Ascending aorta (tissue), 2 donors: ENCODE results near the gene DCANP1. TPM values are rescaled to one million over a fixed set of nuclear protein-coding genes. Genes with fewer than 3 reads are reported as not detected.

Experiments
- DNase-seq, 2 donors: peaks; one replicate each; pipeline ENCODE4 v3.0.0-alpha.2; 2019; ENCODE audit warnings: low spot score in 2 of 2
- H3K27ac ChIP-seq, 2 donors: fragments of 200-600 bp; sonication (generic); one replicate each; pipeline ENCODE4 v1.5.1; 2016 to 2017; ENCODE audit warnings: mild to moderate bottlenecking in 1 of 2
- H3K27me3 ChIP-seq: fragments of 200-600 bp; sonication (generic); one replicate; pipeline ENCODE4 v1.5.1; 2017
- H3K36me3 ChIP-seq, 2 donors: fragments of 200-600 bp; sonication (generic); one replicate each; pipeline ENCODE4 v1.5.1; 2016
- H3K4me1 ChIP-seq, 2 donors: fragments of 200-600 bp; sonication (generic); one replicate each; pipeline ENCODE4 v1.5.1; 2016 to 2017; ENCODE audit warnings: mild to moderate bottlenecking in 1 of 2
- H3K4me3 ChIP-seq, 2 donors: fragments of 200-600 bp; sonication (generic); one replicate each; pipeline ENCODE4 v1.5.1; 2016 to 2017; ENCODE audit warnings: mild to moderate bottlenecking in 1 of 2
- H3K9me3 ChIP-seq, 2 donors: fragments of 200-600 bp; sonication (generic); one replicate each; pipeline ENCODE4 v1.5.1; 2016
- intact Hi-C: fragments of 100-400 bp; cut with DNase I; formaldehyde crosslinking; loops from one replicate; pipeline ENCODE4 v1.15.1; 2023
- total RNA-seq: library from RNA; depleted of rRNA; stranded (reverse); fragments of >200 nt; gene quantifications from one replicate; pipeline ENCODE4 v1.1.0, GENCODE V29; 2016
- TF ChIP-seq, protein P1 (sequence below), 3 experiments: fragments of 200-600 bp in 2 of 3; fragments of 450-650 bp in 1 of 3; sonication (generic) in 2 of 3; IDR thresholded peaks; one replicate each; pipeline ENCODE4 v1.5.1; 2016 to 2019; ENCODE audit warnings: antibody characterized with exemption in 3 of 3, mild to moderate bottlenecking in 1 of 3, moderate library complexity in 1 of 3

DCANP1 gene
- total RNA-seq, 1 donor from 2014 or later, result not detected

DNA sequence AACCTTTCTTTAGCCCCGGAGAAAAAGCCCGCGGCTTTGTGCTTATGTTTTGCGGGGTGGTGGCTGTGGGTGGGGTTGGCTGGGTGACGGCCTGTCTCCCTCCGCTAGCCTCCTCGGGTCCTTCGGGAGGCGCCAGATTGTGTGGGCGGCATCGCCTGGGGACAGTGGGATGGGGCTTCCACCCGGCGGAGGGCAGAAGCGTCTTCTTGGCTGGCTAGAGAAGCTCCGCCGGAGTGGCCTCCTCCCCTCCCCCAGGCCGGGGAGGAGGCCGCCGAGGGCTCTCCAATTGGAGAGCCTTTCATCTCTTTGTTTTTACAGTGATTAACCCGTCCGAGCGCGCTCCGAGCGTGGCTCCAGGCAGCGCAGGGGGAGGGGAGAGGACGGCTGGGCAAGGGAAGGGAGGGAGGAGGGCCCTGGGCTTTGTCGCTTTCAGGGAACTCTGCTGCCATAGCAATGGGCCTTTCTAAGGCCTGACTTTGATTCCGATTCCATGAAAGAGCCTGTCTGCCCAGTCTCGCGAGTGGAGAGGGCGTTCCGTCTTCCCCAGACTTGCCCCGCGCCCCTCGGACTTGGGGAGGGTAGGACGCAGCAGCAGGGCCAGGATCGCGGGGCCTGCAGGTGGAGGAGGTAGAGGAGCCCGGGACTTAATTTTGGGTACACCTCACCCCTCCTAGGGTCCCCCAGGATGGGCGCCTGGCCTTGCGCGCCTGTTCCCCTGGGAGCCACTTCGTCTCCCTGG, 41.7 kb upstream of the DCANP1 start:
- Histone ChIP-seq H3K9me3 (no peaks in the 10 kb centered on the region), H3K4me1 (peaks cover 0 to 18% of the 10 kb centered on the region in 2 donors), H3K36me3 (no peaks in the 10 kb centered on the region), H3K27ac (no peak overlapping the region), H3K4me3 (peak overlapping the region; percentile 49 to 69), H3K27me3 (no peaks in the 10 kb centered on the region)
- peak in 1 of 2 donors; percentile 72 for DNase-seq
- intact Hi-C loops, result no loop called here
- TF ChIP-seq, protein P1, sequence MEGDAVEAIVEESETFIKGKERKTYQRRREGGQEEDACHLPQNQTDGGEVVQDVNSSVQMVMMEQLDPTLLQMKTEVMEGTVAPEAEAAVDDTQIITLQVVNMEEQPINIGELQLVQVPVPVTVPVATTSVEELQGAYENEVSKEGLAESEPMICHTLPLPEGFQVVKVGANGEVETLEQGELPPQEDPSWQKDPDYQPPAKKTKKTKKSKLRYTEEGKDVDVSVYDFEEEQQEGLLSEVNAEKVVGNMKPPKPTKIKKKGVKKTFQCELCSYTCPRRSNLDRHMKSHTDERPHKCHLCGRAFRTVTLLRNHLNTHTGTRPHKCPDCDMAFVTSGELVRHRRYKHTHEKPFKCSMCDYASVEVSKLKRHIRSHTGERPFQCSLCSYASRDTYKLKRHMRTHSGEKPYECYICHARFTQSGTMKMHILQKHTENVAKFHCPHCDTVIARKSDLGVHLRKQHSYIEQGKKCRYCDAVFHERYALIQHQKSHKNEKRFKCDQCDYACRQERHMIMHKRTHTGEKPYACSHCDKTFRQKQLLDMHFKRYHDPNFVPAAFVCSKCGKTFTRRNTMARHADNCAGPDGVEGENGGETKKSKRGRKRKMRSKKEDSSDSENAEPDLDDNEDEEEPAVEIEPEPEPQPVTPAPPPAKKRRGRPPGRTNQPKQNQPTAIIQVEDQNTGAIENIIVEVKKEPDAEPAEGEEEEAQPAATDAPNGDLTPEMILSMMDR (IDR thresholded peaks at IDR 0.05), result no peak

DNA sequence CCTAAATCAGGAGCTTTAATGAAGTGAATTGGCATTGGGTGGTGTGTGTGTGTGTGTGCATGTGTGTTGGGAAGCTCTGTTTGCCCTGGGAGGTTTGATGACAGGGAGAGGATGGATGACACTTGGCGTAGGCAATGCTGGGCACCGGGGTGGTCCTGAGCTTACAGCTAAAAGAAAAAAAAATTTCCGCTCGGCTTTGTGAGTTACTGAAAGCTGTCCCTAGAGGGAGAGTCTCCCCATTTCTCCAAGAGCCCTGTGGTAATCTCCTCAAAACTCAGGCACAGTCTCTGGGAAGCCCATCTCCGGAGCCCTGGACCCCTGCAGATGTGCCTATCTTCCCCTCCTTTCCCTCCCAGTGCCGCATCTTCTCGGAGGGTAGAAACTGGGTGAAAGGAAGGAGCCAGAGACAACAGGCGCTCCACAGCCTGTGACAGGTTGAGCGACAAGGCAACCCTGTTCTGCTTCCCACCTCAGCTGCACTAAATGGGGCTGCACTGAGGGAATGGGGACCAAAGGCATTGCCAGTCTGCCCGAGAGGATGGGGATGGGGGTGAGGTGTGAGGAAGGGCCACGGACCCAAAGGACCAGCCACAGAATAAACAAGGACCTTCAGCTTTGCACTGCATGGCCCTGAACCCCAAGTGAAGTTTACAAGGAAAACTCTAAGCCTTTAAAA, 40.8 kb upstream of the DCANP1 start:
- no peak for DNase-seq
- Histone ChIP-seq H3K4me1 (peaks cover 0 to 15% of the 10 kb centered on the region in 2 donors), H3K4me3 (peak overlapping the region in 1 of 2 donors; percentile 69), H3K27ac (no peak overlapping the region), H3K27me3 (no peaks in the 10 kb centered on the region), H3K36me3 (no peaks in the 10 kb centered on the region), H3K9me3 (no peaks in the 10 kb centered on the region)
- TF ChIP-seq, protein P1 (IDR thresholded peaks at IDR 0.05), result no peak
- intact Hi-C loops, result no loop called here

DNA sequence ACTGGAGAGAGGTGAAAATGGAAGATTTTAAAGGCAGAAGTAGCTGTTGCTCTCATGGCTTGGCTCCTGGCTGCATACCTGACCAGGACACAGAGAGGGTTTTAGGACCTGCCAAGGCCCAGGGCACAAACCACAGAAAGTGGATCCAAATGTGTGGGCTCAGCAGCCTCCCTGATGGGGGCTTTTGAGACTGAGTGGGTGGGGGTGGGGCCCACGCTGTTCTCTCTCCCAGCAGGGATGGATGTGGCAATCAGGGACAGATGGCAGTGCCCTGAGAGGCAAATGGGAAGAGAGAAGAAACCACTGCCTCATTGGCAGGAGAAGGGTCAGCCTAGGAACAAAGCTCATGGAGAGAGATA, 39.9 kb upstream of the DCANP1 start:
- Histone ChIP-seq H3K4me1 (peaks cover 0 to 15% of the 10 kb centered on the region in 2 donors), H3K27me3 (no peaks in the 10 kb centered on the region), H3K9me3 (no peaks in the 10 kb centered on the region), H3K36me3 (no peaks in the 10 kb centered on the region), H3K27ac (no peak overlapping the region), H3K4me3 (no peak overlapping the region)
- intact Hi-C loops, result no loop called here
- TF ChIP-seq, protein P1 (IDR thresholded peaks at IDR 0.05), result no peak
- no peak for DNase-seq

DNA sequence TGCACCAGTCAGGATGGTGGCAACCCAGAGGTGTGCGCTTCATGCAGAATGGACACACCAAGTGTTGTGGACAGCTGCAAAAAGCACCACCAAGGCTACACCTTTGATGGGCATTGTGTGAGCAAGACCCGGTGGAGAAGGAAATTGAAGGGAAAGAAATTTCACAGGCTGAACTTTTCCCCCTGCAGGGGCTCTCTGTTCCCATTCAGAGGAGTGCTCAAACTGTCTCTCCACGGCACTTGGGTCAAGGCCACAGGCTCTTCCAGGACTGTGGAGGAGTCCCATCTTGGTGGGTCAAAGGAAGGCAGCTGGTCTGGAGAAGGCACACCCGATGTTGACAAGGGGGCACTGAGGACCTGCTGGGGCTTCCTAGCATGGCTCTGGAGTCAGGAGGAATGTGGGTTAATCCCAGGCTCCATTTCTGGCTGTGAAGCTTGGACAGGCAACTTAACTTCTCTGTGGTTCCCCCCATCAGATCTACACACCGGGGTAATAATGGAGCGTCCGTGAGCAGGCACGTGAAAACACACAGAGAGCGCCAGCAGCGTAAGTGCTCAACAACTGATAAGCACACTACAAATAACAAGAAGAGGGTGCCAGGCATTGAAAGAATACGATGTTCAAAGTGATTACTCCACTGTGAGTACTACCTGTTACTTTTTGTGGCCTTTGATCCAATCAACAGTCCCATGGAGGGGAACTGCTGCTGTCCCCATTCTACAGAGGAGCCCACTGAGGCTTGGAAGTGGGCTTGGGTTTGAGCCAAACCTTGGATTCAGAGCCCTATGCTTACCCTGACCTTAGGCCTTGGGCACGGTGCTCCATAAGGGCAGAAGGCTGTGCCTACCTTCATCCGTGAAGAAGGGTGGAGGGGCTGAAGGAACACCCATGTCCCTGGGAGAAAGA, 39.2 kb upstream of the DCANP1 start:
- H3K36me3 ChIP-seq, result no peaks in the 10 kb centered on the region
- H3K27me3 ChIP-seq, result no peaks in the 10 kb centered on the region
- no peak overlapping the region for H3K27ac ChIP-seq
- TF ChIP-seq, protein P1 (IDR thresholded peaks at IDR 0.05), result no peak
- H3K9me3 ChIP-seq, result no peaks in the 10 kb centered on the region
- H3K4me1 ChIP-seq, result peaks cover 0 to 15% of the 10 kb centered on the region in 2 donors
- H3K4me3 ChIP-seq, result no peak overlapping the region
- no peak for DNase-seq
- intact Hi-C loops, result no loop called here

DNA sequence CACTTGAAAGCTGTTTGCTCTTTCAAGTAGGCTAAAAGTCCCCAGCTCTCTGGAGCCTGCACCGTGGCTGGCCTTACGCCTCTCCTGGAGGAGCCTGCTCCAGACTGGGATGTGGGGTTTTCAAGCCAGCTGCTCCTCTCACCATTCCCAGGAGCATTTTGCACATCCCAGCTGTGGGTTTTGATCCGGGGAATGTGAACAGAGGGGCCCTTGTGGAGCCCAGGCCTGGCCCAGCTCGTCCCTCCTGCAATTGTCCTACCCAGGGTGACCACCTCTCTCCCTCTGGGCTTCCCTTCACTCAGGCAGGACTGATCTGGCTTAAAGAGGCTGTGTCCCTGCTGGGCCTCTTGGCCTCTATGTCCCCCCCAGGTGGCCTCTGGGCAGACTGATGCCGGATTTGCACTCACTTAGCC, 37.5 kb upstream of the DCANP1 start:
- intact Hi-C loops, result no loop called here
- no peak for DNase-seq
- H3K9me3 ChIP-seq, result no peaks in the 10 kb centered on the region
- H3K27me3 ChIP-seq, result no peaks in the 10 kb centered on the region
- H3K27ac ChIP-seq, result no peak overlapping the region
- H3K36me3 ChIP-seq, result no peaks in the 10 kb centered on the region
- TF ChIP-seq, protein P1 (IDR thresholded peaks at IDR 0.05), result no peak
- no peak overlapping the region for H3K4me3 ChIP-seq
- peaks cover 0 to 10% of the 10 kb centered on the region in 2 donors for H3K4me1 ChIP-seq
